ENCODE data around the gene CCDC127.

CCDC127 gene

GRCh38 chr5:157801-158200 lies 60.2 kb downstream of the CCDC127 start:
- no peak for DNase-seq (ENCODE audit: low read depth in 2 of 2)

- no peak for DNase-seq (ENCODE audit: low read depth in 2 of 2)
These were observed 60.7 kb downstream of the CCDC127 start for GRCh38 chr5:157126-157715.

GRCh38 chr5:156411-157072 lies 61.4 kb downstream of the CCDC127 start:
- DNase-seq (ENCODE audit: low read depth in 2 of 2), result no peak

- no peak for DNase-seq (ENCODE audit: low read depth in 2 of 2)
These were observed 62.1 kb downstream of the CCDC127 start for GRCh38 chr5:155651-156410.

GRCh38 chr5:154826-155225 lies 63.1 kb downstream of the CCDC127 start:
- DNase-seq (ENCODE audit: low read depth in 2 of 2), result no peak

GRCh38 chr5:154236-154635 lies 63.7 kb downstream of the CCDC127 start:
- DNase-seq (ENCODE audit: low read depth in 2 of 2), result no peak

- DNase-seq (ENCODE audit: low read depth in 2 of 2), result no peak
These were observed 64.7 kb downstream of the CCDC127 start for GRCh38 chr5:153256-153655.

GRCh38 chr5:152077-152476 lies 65.9 kb downstream of the CCDC127 start:
- DNase-seq (ENCODE audit: low read depth in 2 of 2), result no peak

GRCh38 chr5:150746-151145 lies 67.2 kb downstream of the CCDC127 start:
- no peak for DNase-seq (ENCODE audit: low read depth in 2 of 2)

- DNase-seq (ENCODE audit: low read depth in 2 of 2), result no peak
These were observed 68.0 kb downstream of the CCDC127 start for GRCh38 chr5:149745-150485.

- no peak for DNase-seq (ENCODE audit: low read depth in 2 of 2)
These were observed 70.2 kb downstream of the CCDC127 start for GRCh38 chr5:147751-148150.
